ENCODE data around the gene GREB1. TPM values are rescaled to one million over a fixed set of nuclear protein-coding genes. Genes with fewer than 3 reads are reported as not detected.

GREB1 gene
- total and polyA plus RNA-seq, 2 of the 13 experiments (the other 11 are each of a cell fraction or from before 2014, with no cell fraction given) = 31.3 to 61.2 TPM

GRCh38 chr2:11540996-11541692, 7.3 kb downstream of the GREB1 start (continued):
- TF ChIP-seq TCF7 (IDR thresholded peaks at IDR 0.05; ENCODE audit: low read depth) (no peak), ZNF17 (CRISPR knock-in tag; IDR thresholded peaks at IDR 0.05) (no peak), AGO2 (optimal IDR thresholded peaks at IDR 0.05; ENCODE audit: low read depth, low read length) (peak; percentile 57), KLF6 (CRISPR knock-in tag; IDR thresholded peaks at IDR 0.05) (no peak), ZNF34 (CRISPR knock-in tag; IDR thresholded peaks at IDR 0.05; ENCODE audit: borderline replicate concordance) (no peak), ZBTB8A (CRISPR knock-in tag; IDR thresholded peaks at IDR 0.05; ENCODE audit: borderline replicate concordance, low read depth) (no peak), AGO1 (IDR thresholded peaks at IDR 0.05; ENCODE audit: low read depth, low read length, poor library complexity, severe bottlenecking) (no peak), ZNF703 (CRISPR knock-in tag; IDR thresholded peaks at IDR 0.05; ENCODE audit: borderline replicate concordance) (no peak), FOXO1 (CRISPR knock-in tag; IDR thresholded peaks at IDR 0.05) (no peak), BRF2 (CRISPR knock-in tag; IDR thresholded peaks at IDR 0.05) (no peak), TAF15 (IDR thresholded peaks at IDR 0.05; ENCODE audit: low read depth, low read length, poor library complexity, severe bottlenecking) (no peak), ZNF512B (CRISPR knock-in tag; IDR thresholded peaks at IDR 0.05; ENCODE audit: borderline replicate concordance) (peak; percentile 71; the same call in 1 of the 2 replicates), ZNF333 (CRISPR knock-in tag; IDR thresholded peaks at IDR 0.05; ENCODE audit: borderline replicate concordance) (no peak), IRF1 (CRISPR knock-in tag; IDR thresholded peaks at IDR 0.05; ENCODE audit: low read depth) (no peak), TARDBP (CRISPR knock-in tag; IDR thresholded peaks at IDR 0.05) (no peak), ZNF414 (CRISPR knock-in tag; IDR thresholded peaks at IDR 0.05) (0 out of 2 replicates have a peak, but pooled peaks have one; percentile 53), MAZ (IDR thresholded peaks at IDR 0.05; ENCODE audit: borderline replicate concordance, low read depth, low read length) (no peak), MAZ (CRISPR knock-in tag; IDR thresholded peaks at IDR 0.05; ENCODE audit: low read depth) (no peak), DBP (CRISPR knock-in tag; IDR thresholded peaks at IDR 0.05; ENCODE audit: not compliant biosample characterization) (no peak), ZSCAN5A (CRISPR knock-in tag; IDR thresholded peaks at IDR 0.05; ENCODE audit: borderline replicate concordance) (no peak), ZNF282 (IDR thresholded peaks at IDR 0.05; ENCODE audit: partially characterized antibody) (no peak)

All from HepG2 (cell line).